Tibial nerve (tissue), 4 donors: Measurements from ENCODE around the gene CIZ1. TPM values are rescaled to one million over a fixed set of nuclear protein-coding genes. Genes with fewer than 3 reads are reported as not detected.

Source experiments
- DNase-seq, 2 donors: peaks; one replicate each; pipeline ENCODE4 v3.0.0-alpha.2; 2019; ENCODE audit warnings: low spot score in 2 of 2
- H3K27ac ChIP-seq, 4 donors: fragments of 200-600 bp; sonication (generic) in 3 of 4; one replicate each; pipeline ENCODE4 v1.5.1; 2017 to 2019; ENCODE audit warnings: mild to moderate bottlenecking in 1 of 4
- H3K27me3 ChIP-seq, 2 donors: fragments of 200-600 bp; sonication (generic) in 1 of 2; one replicate each; pipeline versions ENCODE4 v1.5.1 to v1.6.0; 2017 to 2019
- H3K36me3 ChIP-seq, 3 donors: fragments of 200-600 bp; sonication (generic); one replicate each; pipeline ENCODE4 v1.5.1; 2018 to 2019
- H3K4me1 ChIP-seq, 4 donors: fragments of 200-600 bp; sonication (generic) in 3 of 4; one replicate each; pipeline ENCODE4 v1.5.1; 2017 to 2019
- H3K4me3 ChIP-seq, 4 donors: fragments of 200-600 bp; sonication (generic) in 3 of 4; one replicate each; pipeline ENCODE4 v1.5.1; 2017 to 2019; ENCODE audit warnings: mild to moderate bottlenecking in 1 of 4, moderate library complexity in 1 of 4
- H3K9me3 ChIP-seq, 4 donors: fragments of 200-600 bp; sonication (generic) in 3 of 4; one replicate each; pipeline ENCODE4 v1.5.1; 2017 to 2019
- EP300 ChIP-seq, 2 donors: sonication (generic); formaldehyde crosslinking; IDR thresholded peaks; one replicate each; pipeline ENCODE4 v1.6.1; 2017; ENCODE audit warnings: antibody characterized with exemption in 2 of 2, mild to moderate bottlenecking in 1 of 2
- POLR2A ChIP-seq, 2 donors: fragments of 450-650 bp; IDR thresholded peaks; one replicate each; pipeline ENCODE4 v1.6.1; 2017; ENCODE audit warnings: antibody characterized with exemption in 2 of 2, mild to moderate bottlenecking in 2 of 2, moderate library complexity in 2 of 2
- WGBS, 2 donors: methylation state at CpG; one replicate each; pipeline ENCODE4 v1.1.5; 2018; 5-methylcytosine and 5-hydroxymethylcytosine counted together
- total RNA-seq, 4 donors: library from RNA; depleted of rRNA; stranded (reverse); fragments of >200 nt; gene quantifications; one replicate each; pipeline ENCODE4 v1.1.0, GENCODE V29; 2016
- TF ChIP-seq, protein P1 (sequence below), 5 experiments: fragments of 200-600 bp in 3 of 5; fragments of 450-650 bp in 2 of 5; sonication (generic) in 3 of 5; IDR thresholded peaks; one replicate each; pipeline ENCODE4 v1.5.1; 2016 to 2019; ENCODE audit warnings: antibody characterized with exemption in 5 of 5, mild to moderate bottlenecking in 3 of 5, moderate library complexity in 2 of 5

Gene CIZ1
- total RNA-seq, 4 donors from 2014 or later: 59.4 to 99.3 (median 71.4) TPM

DNA sequence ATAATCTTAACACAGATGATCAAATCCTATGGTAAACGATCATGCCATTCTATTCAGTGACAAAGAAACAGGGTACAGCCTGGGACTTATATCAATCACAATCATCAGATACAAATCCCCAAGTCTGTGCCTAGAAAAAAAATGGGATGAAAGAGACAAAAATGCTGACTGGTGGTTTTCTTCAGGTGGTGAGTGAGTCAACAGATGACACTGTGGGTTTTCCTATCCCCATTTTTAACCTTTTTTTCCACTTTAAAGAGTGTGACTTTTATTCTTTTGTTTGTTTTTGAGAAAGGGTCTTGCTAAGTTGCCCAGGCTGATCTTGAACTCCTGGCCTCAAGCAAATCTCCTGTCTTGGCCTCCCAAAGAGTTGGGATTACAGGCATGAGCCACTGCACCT, 3.2 kb downstream of the CIZ1 start:
- H3K4me3 ChIP-seq: no peak overlapping the region
- no peaks in the 10 kb centered on the region for H3K27me3 ChIP-seq
- DNase-seq: no peak
- TF ChIP-seq EP300 (IDR thresholded peaks at IDR 0.05) (no peak), POLR2A (IDR thresholded peaks at IDR 0.05) (no peak)
- TF ChIP-seq, protein P1, sequence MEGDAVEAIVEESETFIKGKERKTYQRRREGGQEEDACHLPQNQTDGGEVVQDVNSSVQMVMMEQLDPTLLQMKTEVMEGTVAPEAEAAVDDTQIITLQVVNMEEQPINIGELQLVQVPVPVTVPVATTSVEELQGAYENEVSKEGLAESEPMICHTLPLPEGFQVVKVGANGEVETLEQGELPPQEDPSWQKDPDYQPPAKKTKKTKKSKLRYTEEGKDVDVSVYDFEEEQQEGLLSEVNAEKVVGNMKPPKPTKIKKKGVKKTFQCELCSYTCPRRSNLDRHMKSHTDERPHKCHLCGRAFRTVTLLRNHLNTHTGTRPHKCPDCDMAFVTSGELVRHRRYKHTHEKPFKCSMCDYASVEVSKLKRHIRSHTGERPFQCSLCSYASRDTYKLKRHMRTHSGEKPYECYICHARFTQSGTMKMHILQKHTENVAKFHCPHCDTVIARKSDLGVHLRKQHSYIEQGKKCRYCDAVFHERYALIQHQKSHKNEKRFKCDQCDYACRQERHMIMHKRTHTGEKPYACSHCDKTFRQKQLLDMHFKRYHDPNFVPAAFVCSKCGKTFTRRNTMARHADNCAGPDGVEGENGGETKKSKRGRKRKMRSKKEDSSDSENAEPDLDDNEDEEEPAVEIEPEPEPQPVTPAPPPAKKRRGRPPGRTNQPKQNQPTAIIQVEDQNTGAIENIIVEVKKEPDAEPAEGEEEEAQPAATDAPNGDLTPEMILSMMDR (IDR thresholded peaks at IDR 0.05): no peak
- peaks cover 0 to 69% (median 9%) of the 10 kb centered on the region in 3 donors for H3K36me3 ChIP-seq
- H3K27ac ChIP-seq: no peak overlapping the region
- H3K9me3 ChIP-seq: no peaks in the 10 kb centered on the region
- WGBS, 2 donors: 57 to 81% methylated on average over 1 of the region's 1 CpG
- peaks cover 0 to 32% (median 13%) of the 10 kb centered on the region in 4 donors for H3K4me1 ChIP-seq

DNA sequence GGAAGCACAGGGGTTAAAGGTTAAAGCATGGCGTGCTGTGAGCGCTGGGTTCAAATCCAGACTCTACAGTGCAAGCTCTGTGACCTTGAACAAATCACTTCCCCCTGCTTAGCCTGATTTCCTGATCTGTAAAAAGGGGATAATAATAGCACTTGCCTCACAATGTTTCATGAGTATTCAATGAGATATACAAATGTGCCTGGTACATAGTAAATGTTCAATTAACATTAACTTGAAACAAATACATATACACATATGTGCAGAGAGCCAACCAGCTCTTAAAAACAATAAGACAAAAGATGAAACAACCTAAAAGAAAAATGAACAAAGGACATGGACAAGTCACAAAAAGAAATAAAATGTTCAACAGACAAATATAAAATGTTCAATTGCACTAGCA, 4.0 kb downstream of the CIZ1 start:
- H3K9me3 ChIP-seq: no peaks in the 10 kb centered on the region
- H3K4me1 ChIP-seq: peaks cover 0 to 23% (median 11%) of the 10 kb centered on the region in 4 donors
- TF ChIP-seq, protein P1 (IDR thresholded peaks at IDR 0.05): no peak
- TF ChIP-seq EP300 (IDR thresholded peaks at IDR 0.05) (no peak), POLR2A (IDR thresholded peaks at IDR 0.05) (no peak)
- H3K27me3 ChIP-seq: no peaks in the 10 kb centered on the region
- DNase-seq: no peak
- H3K36me3 ChIP-seq: peaks cover 0 to 77% (median 15%) of the 10 kb centered on the region in 3 donors
- 82 to 98% methylated on average over 2 of the region's 2 CpGs for WGBS, 2 donors
- H3K4me3 ChIP-seq: no peak overlapping the region
- H3K27ac ChIP-seq: no peak overlapping the region

DNA sequence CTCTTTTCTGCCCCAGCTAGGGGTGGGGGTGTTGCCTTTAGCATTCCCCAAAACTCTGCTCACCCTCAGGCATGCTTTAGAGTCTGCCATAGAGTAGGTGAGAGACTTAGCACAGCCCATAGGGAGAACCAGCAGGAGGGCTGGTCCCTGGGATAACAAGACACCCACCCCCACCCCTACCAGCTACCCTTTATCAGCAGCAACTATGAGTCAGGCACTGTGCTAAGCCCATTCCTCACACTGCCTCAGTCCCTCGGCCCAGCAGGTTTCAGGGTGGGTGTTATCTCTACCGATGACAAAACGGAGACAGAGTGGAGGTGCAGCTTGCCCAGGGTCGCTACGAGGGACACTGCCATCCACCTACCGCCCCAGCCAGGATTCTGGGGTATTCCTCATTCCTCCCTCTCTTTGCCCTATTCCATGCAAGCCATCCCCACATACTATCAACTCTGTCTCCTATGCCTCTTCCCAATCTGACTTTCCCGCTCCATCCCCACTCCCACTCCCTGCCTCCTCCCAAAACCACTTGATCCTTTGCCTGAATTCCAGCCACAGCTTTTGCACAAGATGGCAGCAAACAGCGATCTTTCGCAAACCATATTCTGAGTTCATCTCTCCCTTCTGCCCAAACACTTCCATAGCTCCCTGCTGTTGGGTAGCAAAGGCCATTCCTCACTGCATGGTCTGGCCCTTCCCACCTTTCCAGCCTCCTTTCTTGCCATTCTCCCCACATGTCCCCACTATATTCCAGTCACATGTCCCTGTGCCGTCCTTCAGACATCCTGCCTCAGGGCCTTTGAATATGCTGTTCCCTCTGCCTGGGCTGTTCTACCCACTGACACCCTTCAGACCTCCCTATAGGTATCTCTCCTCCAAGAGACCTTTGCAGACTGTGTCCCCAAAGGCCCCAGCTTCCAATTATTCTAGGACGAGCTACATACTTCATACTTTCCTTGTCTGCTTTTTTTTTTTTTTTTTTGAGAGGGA, 5.1 kb downstream of the CIZ1 start:
- Histone ChIP-seq H3K4me3 (no peak overlapping the region), H3K27ac (no peak overlapping the region), H3K36me3 (peaks cover 0 to 80% (median 15%) of the 10 kb centered on the region in 3 donors), H3K4me1 (peaks cover 0 to 16% (median 8%) of the 10 kb centered on the region in 4 donors), H3K9me3 (no peaks in the 10 kb centered on the region), H3K27me3 (no peaks in the 10 kb centered on the region)
- TF ChIP-seq EP300 (IDR thresholded peaks at IDR 0.05) (no peak), POLR2A (IDR thresholded peaks at IDR 0.05) (no peak)
- TF ChIP-seq, protein P1 (IDR thresholded peaks at IDR 0.05): no peak
- no peak for DNase-seq
- 90 to 95% methylated on average over 11 of the region's 11 CpGs for WGBS, 2 donors

DNA sequence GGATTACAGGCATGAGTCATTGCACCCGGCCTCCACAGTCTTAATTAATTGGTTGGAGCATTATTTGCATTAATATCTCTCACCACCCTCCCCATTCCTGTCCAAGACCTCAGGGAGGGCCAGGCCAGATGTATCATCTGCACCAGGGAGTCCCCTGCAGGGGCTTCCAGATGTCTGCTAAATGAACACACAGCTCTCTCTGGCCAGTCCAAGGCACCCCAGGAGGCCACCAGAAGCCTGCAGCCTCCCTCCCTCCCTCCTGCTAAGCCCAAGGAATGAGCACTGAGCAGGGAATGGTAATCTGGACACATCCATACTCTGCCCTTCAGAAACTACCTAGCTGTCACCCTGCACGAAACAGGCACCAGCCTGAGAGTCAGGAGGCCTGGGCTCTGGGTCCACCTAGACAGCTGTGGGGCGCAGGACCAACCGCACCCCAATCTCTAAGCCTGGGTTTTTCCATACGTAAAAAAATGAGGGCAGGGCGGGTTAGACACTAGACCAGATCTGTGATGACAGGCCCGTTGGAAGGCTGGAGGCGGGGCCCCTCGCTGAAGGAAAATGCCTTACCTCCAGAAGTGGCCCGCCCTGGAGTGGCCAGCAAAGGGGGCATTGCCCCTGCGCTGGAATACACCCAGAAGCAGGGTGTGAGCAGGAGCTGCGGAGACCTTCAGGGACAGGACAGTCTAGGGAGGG, 8.3 kb downstream of the CIZ1 start:
- Histone ChIP-seq H3K4me3 (no peak overlapping the region), H3K9me3 (peaks cover 0 to 7% (median 0%) of the 10 kb centered on the region in 4 donors), H3K36me3 (peaks cover 13 to 88% (median 39%) of the 10 kb centered on the region in 3 donors), H3K27me3 (no peaks in the 10 kb centered on the region), H3K27ac (no peak overlapping the region), H3K4me1 (no peaks in the 10 kb centered on the region)
- TF ChIP-seq POLR2A (IDR thresholded peaks at IDR 0.05) (no peak), EP300 (IDR thresholded peaks at IDR 0.05) (no peak)
- TF ChIP-seq, protein P1 (IDR thresholded peaks at IDR 0.05): no peak
- no peak for DNase-seq
- WGBS, 2 donors: 87% methylated on average over 12 of the region's 12 CpGs
